MG63 (cell line): ENCODE results near the gene CXCL11. TPM values are rescaled to one million over a fixed set of nuclear protein-coding genes. Genes with fewer than 3 reads are reported as not detected.

Experiments used
- total RNA-seq: library from RNA; depleted of rRNA; stranded (reverse); fragments of >200 nt; shearing (Covaris generic); gene quantifications from 2 replicates; pipeline ENCODE4 v1.2.3, GENCODE V29; 2014; ENCODE audit warnings: low replicate concordance; rRNA removed

CXCL11 gene
- total RNA-seq, 1 experiment from 2014 or later: 0.66 TPM

Other genes with a start within 250 kb of the CXCL11 start
- not detected in 2 replicates for gene PPEF2, start 133.6 kb downstream of the CXCL11 start, total RNA-seq
- gene NAAA, start 95.1 kb downstream of the CXCL11 start, total RNA-seq: 1.4 and 1.6 TPM in 2 replicates
- gene SDAD1, start 45.1 kb downstream of the CXCL11 start, total RNA-seq: 17.2 and 22.7 TPM in 2 replicates
- gene CXCL9, start 28.6 kb downstream of the CXCL11 start, total RNA-seq: not detected in 2 replicates
- gene CXCL10, start 12.6 kb downstream of the CXCL11 start, total RNA-seq: 0.40 and 4.1 TPM in 2 replicates
- not detected in 2 replicates for gene ART3, start 38.6 kb upstream of the CXCL11 start, total RNA-seq
- gene NUP54, start 112.3 kb upstream of the CXCL11 start, total RNA-seq: 42.1 and 50.7 TPM in 2 replicates
- gene SCARB2, start 177.8 kb upstream of the CXCL11 start, total RNA-seq: 37.9 and 44.7 TPM in 2 replicates
- gene FAM47E, start 215.7 kb upstream of the CXCL11 start, total RNA-seq: 0.16 TPM in 1 of 2 replicates, not detected in the other